NT2/D1 (cell line): Measurements from ENCODE around the gene FRYL.
"Not testable (repeated sequence)": the region's sequence is repeated elsewhere in the genome, so short reads cannot be mapped to it uniquely, and the experiment has no call there.

Experiments
- DNase-seq: peaks from one replicate; pipeline ENCODE4 v3.0.0-alpha.2; 2011; ENCODE audit warnings: low read depth, low spot score
- H3K27me3 ChIP-seq: 2 replicates; pipeline ENCODE4 v1.6.0; 2011; ENCODE audit warnings: mild to moderate bottlenecking; ENCODE audit not compliant: insufficient read length, insufficient read depth
- H3K36me3 ChIP-seq: 2 replicates; pipeline ENCODE4 v1.6.1; 2011; ENCODE audit warnings: mild to moderate bottlenecking, low read length, mixed read lengths; ENCODE audit not compliant: insufficient read depth, insufficient read length
- H3K4me1 ChIP-seq: 2 replicates; pipeline ENCODE4 v1.5.1; 2011; ENCODE audit not compliant: insufficient read depth, insufficient read length
- H3K4me3 ChIP-seq: 2 replicates; pipeline ENCODE4 v1.5.1; 2011; ENCODE audit warnings: low read depth; ENCODE audit not compliant: insufficient read length
- H3K9ac ChIP-seq: 2 replicates; pipeline ENCODE4 v1.6.0; 2011; ENCODE audit warnings: low read depth; ENCODE audit not compliant: insufficient read length
- H3K9me3 ChIP-seq: 2 replicates; pipeline ENCODE4 v1.5.1; 2011; ENCODE audit warnings: mild to moderate bottlenecking, low read length; ENCODE audit not compliant: insufficient read depth
- SUZ12 ChIP-seq: IDR thresholded peaks from 2 replicates; pipeline ENCODE4 v1.6.1; 2011; ENCODE audit not compliant: insufficient read length, insufficient read depth; ENCODE audit errors: extremely low read depth
- YY1 ChIP-seq: IDR thresholded peaks from 2 replicates; pipeline ENCODE4 v1.6.1; 2011; ENCODE audit not compliant: insufficient read length, insufficient read depth
- ZNF274 ChIP-seq: IDR thresholded peaks from 2 replicates; pipeline ENCODE4 v1.6.1; 2011; ENCODE audit warnings: mild to moderate bottlenecking, low read depth, low read length

FRYL gene

DNA sequence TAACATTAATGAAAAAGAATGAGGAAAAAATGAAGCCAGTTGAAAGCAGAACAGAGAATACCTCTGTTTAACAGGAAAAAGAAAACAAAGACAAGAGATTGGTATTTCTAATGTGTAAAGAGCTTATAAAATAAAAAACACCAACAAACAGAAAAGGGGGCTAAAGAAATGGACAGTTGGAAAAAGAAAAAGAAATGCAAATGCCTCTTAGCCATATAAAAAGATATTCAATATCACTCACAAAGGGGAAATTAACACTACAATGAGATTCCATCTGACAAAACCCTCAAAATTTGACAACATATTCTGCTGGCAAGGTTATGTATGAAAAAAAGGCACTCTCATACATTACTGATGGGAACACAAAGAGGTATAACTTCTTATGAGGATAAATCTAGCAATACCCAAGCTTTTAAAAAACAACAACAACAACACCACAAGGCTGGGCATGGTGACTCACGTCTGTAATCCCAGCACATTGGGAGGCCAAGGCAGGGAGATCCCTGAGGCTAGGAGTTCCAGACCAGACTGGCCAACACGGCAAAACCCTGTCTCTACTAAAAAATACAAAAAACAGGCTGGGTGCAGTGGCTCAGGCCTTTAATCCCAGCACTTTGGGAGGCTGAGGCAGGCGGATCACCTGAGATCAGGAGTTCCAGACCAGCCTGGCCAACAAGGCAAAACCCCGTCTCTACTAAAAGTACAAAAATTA lies 75.8 kb downstream of the FRYL start:
- no peak overlapping the region for H3K4me3 ChIP-seq
- H3K27me3 ChIP-seq: no peaks in the 10 kb centered on the region
- DNase-seq: no peak
- H3K9ac ChIP-seq: no peak overlapping the region
- TF ChIP-seq YY1 (no peak), ZNF274 (no peak), SUZ12 (no peak)
- H3K36me3 ChIP-seq: peaks cover 3% of the 10 kb centered on the region
- H3K9me3 ChIP-seq: no peaks in the 10 kb centered on the region
- H3K4me1 ChIP-seq: no peaks in the 10 kb centered on the region

DNA sequence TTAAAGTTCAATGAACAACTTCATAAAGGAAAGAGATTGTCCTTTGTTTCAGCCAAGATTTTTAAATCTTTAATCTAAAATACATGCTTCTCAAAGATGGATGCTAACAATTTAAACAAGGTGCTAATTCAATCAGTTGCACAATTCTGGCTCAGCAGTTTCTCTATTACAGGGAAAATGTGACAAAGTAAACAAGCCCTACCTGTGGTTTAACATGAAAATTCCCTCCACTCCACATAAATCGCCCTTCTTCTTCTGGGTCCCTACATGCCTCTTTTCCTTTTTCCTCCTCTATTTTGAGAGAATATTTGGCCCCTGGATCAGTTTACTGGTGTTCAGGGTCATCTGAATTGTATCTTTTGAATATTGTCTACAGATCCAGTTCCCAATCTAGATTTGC lies 80.6 kb downstream of the FRYL start:
- Histone ChIP-seq H3K9ac (no peak overlapping the region), H3K4me1 (no peaks in the 10 kb centered on the region)

DNA sequence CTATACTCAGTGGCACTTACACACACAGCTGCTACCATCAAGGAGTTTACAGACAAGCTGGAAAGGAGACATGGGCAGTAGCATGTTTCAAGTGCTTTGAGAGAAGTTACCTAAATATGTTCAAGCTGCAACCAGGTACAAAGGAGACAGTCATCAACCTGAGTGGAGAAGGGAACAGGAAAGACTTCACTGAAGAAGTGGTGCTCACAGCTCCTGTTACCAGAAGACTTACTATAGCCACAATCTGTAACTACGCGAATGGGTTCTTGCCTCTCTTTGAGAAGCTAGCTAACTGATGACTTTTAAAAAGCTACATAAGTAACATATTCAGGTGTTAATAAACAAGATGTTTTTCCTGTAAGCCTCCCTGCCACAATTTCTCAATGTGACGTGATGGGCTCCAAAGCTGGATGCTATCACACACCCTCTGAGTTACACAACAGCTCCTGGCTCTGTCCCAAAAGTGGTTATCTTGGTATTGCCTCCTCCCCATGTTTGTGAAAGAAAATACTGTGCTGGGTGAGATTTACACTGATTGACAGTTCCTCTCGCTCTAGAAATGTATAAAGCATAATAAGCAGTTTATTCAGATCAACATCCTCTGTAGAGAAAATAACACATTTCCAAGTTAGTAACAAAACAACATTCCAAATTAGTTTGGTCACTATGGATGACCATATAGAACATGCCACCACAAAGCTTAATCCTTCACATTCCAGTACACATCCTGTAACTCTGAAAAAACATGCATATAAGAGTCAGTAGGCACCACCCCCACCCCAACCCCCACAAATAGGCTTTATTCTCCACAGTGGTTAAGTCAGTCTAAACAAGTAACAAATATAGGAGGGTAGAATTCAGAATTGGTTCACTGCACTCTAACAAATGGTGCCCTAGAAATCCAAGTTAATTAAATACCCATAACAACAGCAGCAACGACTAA lies 81.8 kb downstream of the FRYL start:
- Histone ChIP-seq H3K36me3 (no peaks in the 10 kb centered on the region), H3K9ac (no peak overlapping the region), H3K9me3 (no peaks in the 10 kb centered on the region), H3K27me3 (no peaks in the 10 kb centered on the region), H3K4me3 (no peak overlapping the region), H3K4me1 (no peaks in the 10 kb centered on the region)
- DNase-seq: no peak
- TF ChIP-seq SUZ12: no peak
- TF ChIP-seq ZNF274: no peak
- no peak for TF ChIP-seq YY1

More for the DNA sequence above, 80.6 kb downstream of the FRYL start:
- DNase-seq: no peak
- Histone ChIP-seq H3K4me3 (no peak overlapping the region), H3K27me3 (no peaks in the 10 kb centered on the region), H3K36me3 (no peaks in the 10 kb centered on the region), H3K9me3 (no peaks in the 10 kb centered on the region)
- no peak for TF ChIP-seq YY1
- TF ChIP-seq ZNF274: no peak
- no peak for TF ChIP-seq SUZ12

DNA sequence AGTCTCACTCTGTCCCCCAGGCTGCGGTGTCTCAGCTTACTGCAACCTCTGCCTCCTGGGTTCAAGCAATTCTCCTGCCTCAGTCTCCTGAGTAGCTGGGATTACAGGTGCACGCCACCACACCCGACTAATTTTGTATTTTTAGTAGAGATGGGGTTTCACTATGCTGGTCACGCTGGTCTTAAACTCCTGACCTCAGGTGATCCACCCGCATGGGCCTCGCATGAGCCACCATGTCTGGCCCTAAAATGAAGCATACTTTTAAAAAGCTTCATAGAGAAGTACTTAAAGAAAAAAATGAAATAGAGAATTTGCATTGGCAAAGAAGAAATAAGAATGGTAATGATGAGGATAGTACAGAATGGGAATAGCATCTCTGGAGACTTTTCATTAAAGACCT lies 82.6 kb downstream of the FRYL start:
- not testable (repeated sequence) for H3K9ac ChIP-seq, H3K4me1 ChIP-seq, H3K4me3 ChIP-seq, H3K36me3 ChIP-seq, DNase-seq, H3K27me3 ChIP-seq, H3K9me3 ChIP-seq

DNA sequence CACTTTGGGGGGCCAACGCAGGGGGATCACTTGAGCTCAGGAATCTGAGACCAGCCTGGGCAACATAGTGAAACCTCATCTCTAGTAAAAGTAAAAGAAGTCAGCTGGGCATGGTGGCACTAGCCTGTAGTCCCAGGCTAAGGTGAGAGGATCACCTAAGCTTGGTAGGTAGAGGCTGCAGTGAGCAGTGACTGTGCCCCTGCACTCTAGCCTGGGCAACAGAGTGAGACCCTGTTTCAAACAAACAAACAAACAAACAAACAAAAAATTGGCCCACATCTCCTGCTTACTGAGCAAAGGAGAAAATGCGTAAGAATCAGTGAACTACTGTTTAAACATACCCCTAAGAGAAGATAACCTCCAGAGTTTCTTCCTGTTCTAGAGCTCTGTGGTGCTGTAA lies 85.3 kb downstream of the FRYL start:
- no peaks in the 10 kb centered on the region for H3K4me1 ChIP-seq
- no peaks in the 10 kb centered on the region for H3K36me3 ChIP-seq
- H3K9ac ChIP-seq: no peak overlapping the region
- no peak for DNase-seq
- H3K9me3 ChIP-seq: no peaks in the 10 kb centered on the region
- H3K4me3 ChIP-seq: no peak overlapping the region
- TF ChIP-seq SUZ12 (no peak), YY1 (no peak), ZNF274 (no peak)
- no peaks in the 10 kb centered on the region for H3K27me3 ChIP-seq

DNA sequence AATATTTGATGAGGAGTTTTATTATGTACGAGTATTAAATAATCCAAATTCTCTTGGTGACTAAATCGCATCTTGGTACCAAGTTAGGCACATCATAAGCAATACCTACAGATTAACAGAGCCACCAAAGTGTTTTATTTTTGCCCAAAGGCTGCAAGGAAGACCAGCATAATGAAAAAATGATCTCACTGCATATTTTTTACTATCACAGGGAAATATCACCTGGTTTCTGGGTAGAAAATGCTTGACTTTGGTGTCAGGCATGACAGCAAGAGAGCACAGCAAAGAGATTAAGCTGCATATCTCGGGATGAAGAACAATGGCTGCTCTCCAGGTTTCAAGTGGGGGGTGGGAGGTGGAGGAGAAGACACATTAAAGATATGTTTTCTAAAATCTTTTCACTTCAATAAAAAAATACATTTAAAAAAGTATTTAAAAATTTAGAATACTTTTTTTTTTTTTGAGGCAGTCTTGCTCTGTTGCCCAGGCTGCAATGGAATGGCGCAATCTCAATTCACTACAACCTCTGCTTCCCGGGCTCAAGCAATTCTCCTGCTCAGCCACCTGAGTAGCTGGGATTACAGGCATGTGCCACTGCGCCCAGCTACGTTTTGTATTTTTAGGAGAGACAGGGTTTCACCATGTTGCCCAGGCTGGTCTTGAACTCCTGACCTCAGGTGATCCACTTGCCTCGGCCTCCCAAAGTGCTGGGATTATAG lies 86.1 kb downstream of the FRYL start:
- Histone ChIP-seq H3K27me3 (no peaks in the 10 kb centered on the region), H3K36me3 (no peaks in the 10 kb centered on the region), H3K4me3 (no peak overlapping the region), H3K9ac (no peak overlapping the region), H3K4me1 (no peaks in the 10 kb centered on the region), H3K9me3 (no peaks in the 10 kb centered on the region)
- TF ChIP-seq ZNF274 (no peak), SUZ12 (no peak), YY1 (no peak)
- DNase-seq: no peak

DNA sequence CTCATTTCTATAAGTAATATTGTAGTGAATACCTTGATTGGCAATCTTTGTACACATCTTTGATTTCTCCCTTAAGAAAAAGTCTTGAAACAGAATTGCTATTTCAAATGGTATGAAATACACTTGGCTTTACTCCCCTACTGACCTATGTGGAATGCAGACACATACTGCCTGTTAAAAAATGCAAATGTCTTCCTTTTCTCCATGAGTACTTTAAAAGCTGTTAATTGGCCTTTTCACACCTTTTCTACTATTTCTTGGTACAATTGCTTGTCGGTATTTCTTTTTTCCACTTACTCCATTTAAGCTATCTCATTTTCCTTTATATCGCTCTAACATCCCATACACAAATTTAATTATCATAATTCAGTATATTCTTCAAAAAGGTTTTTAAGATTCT lies 87.2 kb downstream of the FRYL start:
- H3K4me1 ChIP-seq: no peaks in the 10 kb centered on the region
- no peaks in the 10 kb centered on the region for H3K36me3 ChIP-seq
- no peaks in the 10 kb centered on the region for H3K9me3 ChIP-seq
- TF ChIP-seq SUZ12: no peak
- TF ChIP-seq YY1: no peak
- no peak for TF ChIP-seq ZNF274
- DNase-seq: no peak
- H3K27me3 ChIP-seq: no peaks in the 10 kb centered on the region
- no peak overlapping the region for H3K4me3 ChIP-seq
- H3K9ac ChIP-seq: no peak overlapping the region
